Uterus (tissue), 2 donors: ENCODE measurements around the gene PANK4.

Experiments used
- POLR2A ChIP-seq, 2 donors: fragments of 450-650 bp; IDR thresholded peaks; one replicate each; pipeline ENCODE4 v1.6.1; 2016; ENCODE audit warnings: antibody characterized with exemption in 2 of 2, mild to moderate bottlenecking in 1 of 2, moderate library complexity in 1 of 2
- TF ChIP-seq, protein P1 (sequence below), 4 experiments: fragments of 200-600 bp in 2 of 4; fragments of 450-650 bp in 2 of 4; sonication (generic) in 2 of 4; IDR thresholded peaks; one replicate each; pipeline ENCODE4 v1.5.1; 2016 to 2019; ENCODE audit warnings: antibody characterized with exemption in 4 of 4, mild to moderate bottlenecking in 2 of 4, moderate library complexity in 1 of 4

DNA sequence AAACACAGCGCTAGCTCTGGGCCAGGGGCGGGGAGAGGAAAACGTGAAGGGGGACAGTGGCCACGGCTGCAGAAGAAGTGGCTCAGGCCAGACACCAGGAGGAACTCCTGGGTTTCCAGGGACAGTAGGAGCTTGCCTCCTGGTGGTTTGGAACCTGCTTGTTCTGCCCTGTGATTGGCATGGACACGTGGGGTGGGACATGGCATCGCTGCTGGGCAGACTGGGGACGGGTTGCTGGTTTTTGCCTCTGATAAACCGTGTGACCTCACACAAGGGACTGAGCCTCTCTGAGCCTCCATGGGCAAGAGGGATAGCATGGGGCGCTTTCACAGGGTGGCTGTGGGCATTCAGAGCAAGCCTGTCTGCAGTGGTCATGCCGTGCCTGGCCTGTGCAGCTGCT lies 57.9 kb downstream of the PANK4 start:
- TF ChIP-seq, protein P1, sequence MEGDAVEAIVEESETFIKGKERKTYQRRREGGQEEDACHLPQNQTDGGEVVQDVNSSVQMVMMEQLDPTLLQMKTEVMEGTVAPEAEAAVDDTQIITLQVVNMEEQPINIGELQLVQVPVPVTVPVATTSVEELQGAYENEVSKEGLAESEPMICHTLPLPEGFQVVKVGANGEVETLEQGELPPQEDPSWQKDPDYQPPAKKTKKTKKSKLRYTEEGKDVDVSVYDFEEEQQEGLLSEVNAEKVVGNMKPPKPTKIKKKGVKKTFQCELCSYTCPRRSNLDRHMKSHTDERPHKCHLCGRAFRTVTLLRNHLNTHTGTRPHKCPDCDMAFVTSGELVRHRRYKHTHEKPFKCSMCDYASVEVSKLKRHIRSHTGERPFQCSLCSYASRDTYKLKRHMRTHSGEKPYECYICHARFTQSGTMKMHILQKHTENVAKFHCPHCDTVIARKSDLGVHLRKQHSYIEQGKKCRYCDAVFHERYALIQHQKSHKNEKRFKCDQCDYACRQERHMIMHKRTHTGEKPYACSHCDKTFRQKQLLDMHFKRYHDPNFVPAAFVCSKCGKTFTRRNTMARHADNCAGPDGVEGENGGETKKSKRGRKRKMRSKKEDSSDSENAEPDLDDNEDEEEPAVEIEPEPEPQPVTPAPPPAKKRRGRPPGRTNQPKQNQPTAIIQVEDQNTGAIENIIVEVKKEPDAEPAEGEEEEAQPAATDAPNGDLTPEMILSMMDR (IDR thresholded peaks at IDR 0.05) = no peak
- TF ChIP-seq POLR2A (IDR thresholded peaks at IDR 0.05) = no peak
